ENCODE results near the gene TRIM62.

DNA sequence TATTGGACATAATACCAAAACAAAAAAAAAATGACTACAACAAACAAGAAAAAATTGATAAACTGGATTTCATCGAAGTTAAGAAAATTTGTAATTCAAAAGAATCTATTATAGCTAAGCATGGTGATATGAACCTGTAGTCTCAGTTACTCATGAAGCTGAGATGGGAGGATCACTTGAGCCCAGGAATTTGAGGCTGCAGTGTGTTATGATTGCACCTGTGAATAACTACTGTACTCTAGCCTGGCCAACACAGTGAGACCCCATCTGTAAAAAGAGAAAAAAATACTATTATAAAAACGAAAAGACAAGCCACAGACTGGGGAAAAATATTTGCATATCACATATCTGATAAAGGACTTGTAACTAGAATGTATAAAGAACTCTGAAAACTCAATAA lies 24.5 kb upstream of the TRIM62 start:
- TF ChIP-seq POLR2A (IDR thresholded peaks at IDR 0.05) (no peak), POLR2AphosphoS5 (IDR thresholded peaks at IDR 0.05) (no peak)
- TF ChIP-seq, protein P1, sequence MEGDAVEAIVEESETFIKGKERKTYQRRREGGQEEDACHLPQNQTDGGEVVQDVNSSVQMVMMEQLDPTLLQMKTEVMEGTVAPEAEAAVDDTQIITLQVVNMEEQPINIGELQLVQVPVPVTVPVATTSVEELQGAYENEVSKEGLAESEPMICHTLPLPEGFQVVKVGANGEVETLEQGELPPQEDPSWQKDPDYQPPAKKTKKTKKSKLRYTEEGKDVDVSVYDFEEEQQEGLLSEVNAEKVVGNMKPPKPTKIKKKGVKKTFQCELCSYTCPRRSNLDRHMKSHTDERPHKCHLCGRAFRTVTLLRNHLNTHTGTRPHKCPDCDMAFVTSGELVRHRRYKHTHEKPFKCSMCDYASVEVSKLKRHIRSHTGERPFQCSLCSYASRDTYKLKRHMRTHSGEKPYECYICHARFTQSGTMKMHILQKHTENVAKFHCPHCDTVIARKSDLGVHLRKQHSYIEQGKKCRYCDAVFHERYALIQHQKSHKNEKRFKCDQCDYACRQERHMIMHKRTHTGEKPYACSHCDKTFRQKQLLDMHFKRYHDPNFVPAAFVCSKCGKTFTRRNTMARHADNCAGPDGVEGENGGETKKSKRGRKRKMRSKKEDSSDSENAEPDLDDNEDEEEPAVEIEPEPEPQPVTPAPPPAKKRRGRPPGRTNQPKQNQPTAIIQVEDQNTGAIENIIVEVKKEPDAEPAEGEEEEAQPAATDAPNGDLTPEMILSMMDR (IDR thresholded peaks at IDR 0.05), result no peak

All from gastroesophageal sphincter (tissue), 3 donors.